ENCODE data around the gene DSC2. TPM values are rescaled to one million over a fixed set of nuclear protein-coding genes. Genes with fewer than 3 reads are reported as not detected.

DSC2 gene
- total RNA-seq, 2 donors from 2014 or later, result 2.7 to 4.3 TPM

GRCh38 chr18:31058897-31059296 is 43.3 kb downstream of the DSC2 start:
- ATAC-seq (ENCODE audit: insufficient number of reproducible peaks, low FRiP score, low read depth) (no peak), DNase-seq (ENCODE audit: low spot score) (no peak)
- Histone ChIP-seq H3K36me3 (no peaks in the 10 kb centered on the region), H3K9me3 (no peaks in the 10 kb centered on the region), H3K27ac (no peak overlapping the region), H3K4me1 (ENCODE audit: control insufficient read depth in 1 of 2, low read depth in 2 of 2) (no peaks in the 10 kb centered on the region), H3K27me3 (replicated peaks; ENCODE audit: insufficient read depth) (no peaks in the 10 kb centered on the region), H3K4me3 (no peak overlapping the region)
- TF ChIP-seq CTCF (IDR thresholded peaks at IDR 0.05), result no peak

- Histone ChIP-seq H3K9me3 (no peaks in the 10 kb centered on the region), H3K27ac (no peak overlapping the region), H3K27me3 (replicated peaks; ENCODE audit: insufficient read depth) (no peaks in the 10 kb centered on the region), H3K36me3 (no peaks in the 10 kb centered on the region), H3K4me1 (ENCODE audit: control insufficient read depth in 1 of 2, low read depth in 2 of 2) (no peaks in the 10 kb centered on the region), H3K4me3 (no peak overlapping the region)
- ATAC-seq (ENCODE audit: insufficient number of reproducible peaks, low FRiP score, low read depth) (no peak), DNase-seq (ENCODE audit: low spot score) (no peak)
- TF ChIP-seq CTCF (IDR thresholded peaks at IDR 0.05), result no peak
These were observed 44.3 kb downstream of the DSC2 start for GRCh38 chr18:31057917-31058316.

- DNase-seq (ENCODE audit: low spot score), result no peak
- no peaks in the 10 kb centered on the region for H3K9me3 ChIP-seq
- H3K27me3 ChIP-seq (replicated peaks; ENCODE audit: insufficient read depth), result no peaks in the 10 kb centered on the region
- H3K36me3 ChIP-seq, result no peaks in the 10 kb centered on the region
- no peak overlapping the region for H3K4me3 ChIP-seq
- H3K27ac ChIP-seq, result no peak overlapping the region
- no peaks in the 10 kb centered on the region for H3K4me1 ChIP-seq (ENCODE audit: control insufficient read depth in 1 of 2, low read depth in 2 of 2)
- no peak for ATAC-seq (ENCODE audit: insufficient number of reproducible peaks, low FRiP score, low read depth)
- TF ChIP-seq CTCF (IDR thresholded peaks at IDR 0.05), result no peak
These were observed 45.2 kb downstream of the DSC2 start for GRCh38 chr18:31057051-31057450.

GRCh38 chr18:31056296-31056695 is 45.9 kb downstream of the DSC2 start:
- Histone ChIP-seq H3K27ac (no peak overlapping the region), H3K9me3 (no peaks in the 10 kb centered on the region), H3K27me3 (replicated peaks; ENCODE audit: insufficient read depth) (no peaks in the 10 kb centered on the region), H3K4me1 (ENCODE audit: control insufficient read depth in 1 of 2, low read depth in 2 of 2) (no peaks in the 10 kb centered on the region), H3K36me3 (no peaks in the 10 kb centered on the region), H3K4me3 (no peak overlapping the region)
- DNase-seq (ENCODE audit: low spot score), result no peak
- TF ChIP-seq CTCF (IDR thresholded peaks at IDR 0.05), result no peak
- no peak for ATAC-seq (ENCODE audit: insufficient number of reproducible peaks, low FRiP score, low read depth)

- H3K4me1 ChIP-seq (ENCODE audit: control insufficient read depth in 1 of 2, low read depth in 2 of 2), result no peaks in the 10 kb centered on the region
- TF ChIP-seq CTCF (IDR thresholded peaks at IDR 0.05), result no peak
- no peak for DNase-seq (ENCODE audit: low spot score)
These were observed 51.6 kb downstream of the DSC2 start for GRCh38 chr18:31050635-31051034.

More at GRCh38 chr18:31050635-31051034, 51.6 kb downstream of the DSC2 start:
- no peak for ATAC-seq (ENCODE audit: insufficient number of reproducible peaks, low FRiP score, low read depth)
- Histone ChIP-seq H3K4me3 (no peak overlapping the region), H3K27ac (no peak overlapping the region), H3K9me3 (no peaks in the 10 kb centered on the region), H3K27me3 (replicated peaks; ENCODE audit: insufficient read depth) (no peaks in the 10 kb centered on the region), H3K36me3 (no peaks in the 10 kb centered on the region)
